ENCODE measurements around the gene NRF1. TPM values are rescaled to one million over a fixed set of nuclear protein-coding genes. Genes with fewer than 3 reads are reported as not detected.

The NRF1 gene
- total RNA-seq, 1 experiment from 2014 or later: 14.0 TPM

GRCh38 chr7:129723679-129724078 lies 112.2 kb downstream of the NRF1 start:
- ATAC-seq (no peak), DNase-seq (ENCODE audit: low read depth, low spot score) (no peak)
- intact Hi-C loops (cut with micrococcal nuclease; ENCODE audit: unreplicated experiment): no loop called here
- Histone ChIP-seq H3K27ac (ENCODE audit: low read length) (no peak overlapping the region), H3K4me3 (ENCODE audit: low read depth in 2 of 2, low read length in 2 of 2) (no peak overlapping the region), H3K9me3 (ENCODE audit: control insufficient read depth, insufficient read depth, low read depth, low read length) (no peaks in the 10 kb centered on the region), H3K4me1 (ENCODE audit: control insufficient read depth, insufficient read depth, low read length) (no peaks in the 10 kb centered on the region), H3K36me3 (ENCODE audit: control insufficient read depth, insufficient read depth, low read length) (no peaks in the 10 kb centered on the region), H3K27me3 (ENCODE audit: control insufficient read depth, insufficient read depth, low read length) (no peaks in the 10 kb centered on the region)
- TF ChIP-seq SIN3A (IDR thresholded peaks at IDR 0.05; ENCODE audit: borderline replicate concordance, insufficient read depth, low read depth, low read length): no peak
- no peak for TF ChIP-seq TCF7L2 (IDR thresholded peaks at IDR 0.05; ENCODE audit: low read depth, low read length)
- TF ChIP-seq POLR2AphosphoS5 (IDR thresholded peaks at IDR 0.05; ENCODE audit: low read depth, low read length): no peak
- TF ChIP-seq REST (IDR thresholded peaks at IDR 0.05; ENCODE audit: insufficient read depth in 1 of 2, low read depth in 2 of 2, low read length in 1 of 2): no peak
- no peak for TF ChIP-seq CTCF (IDR thresholded peaks at IDR 0.05)
- ChIA-PET POLR2A (no interaction called here), CTCF (no interaction called here)
- in situ Hi-C loops (cut with HindIII; ENCODE audit: low pct_unique_long_range_greater_than_20kb, low sequenced_read_pairs): no loop called here
- no TSS peak for BruUV-seq (replicated peaks)

GRCh38 chr7:129724796-129725195 lies 113.3 kb downstream of the NRF1 start:
- Histone ChIP-seq H3K4me1 (ENCODE audit: control insufficient read depth, insufficient read depth, low read length) (no peaks in the 10 kb centered on the region), H3K9me3 (ENCODE audit: control insufficient read depth, insufficient read depth, low read depth, low read length) (no peaks in the 10 kb centered on the region), H3K27ac (ENCODE audit: low read length) (no peak overlapping the region), H3K36me3 (ENCODE audit: control insufficient read depth, insufficient read depth, low read length) (no peaks in the 10 kb centered on the region), H3K4me3 (ENCODE audit: low read depth in 2 of 2, low read length in 2 of 2) (no peak overlapping the region), H3K27me3 (ENCODE audit: control insufficient read depth, insufficient read depth, low read length) (no peaks in the 10 kb centered on the region)
- in situ Hi-C loops (cut with HindIII; ENCODE audit: low pct_unique_long_range_greater_than_20kb, low sequenced_read_pairs): no loop called here
- ChIA-PET POLR2A (no interaction called here), CTCF (no interaction called here)
- no TSS peak for BruUV-seq (replicated peaks)
- DNase-seq (ENCODE audit: low read depth, low spot score) (no peak), ATAC-seq (no peak)
- intact Hi-C loops (cut with micrococcal nuclease; ENCODE audit: unreplicated experiment): no loop called here
- TF ChIP-seq TCF7L2 (IDR thresholded peaks at IDR 0.05; ENCODE audit: low read depth, low read length): no peak
- no peak for TF ChIP-seq CTCF (IDR thresholded peaks at IDR 0.05)
- no peak for TF ChIP-seq REST (IDR thresholded peaks at IDR 0.05; ENCODE audit: insufficient read depth in 1 of 2, low read depth in 2 of 2, low read length in 1 of 2)
- no peak for TF ChIP-seq SIN3A (IDR thresholded peaks at IDR 0.05; ENCODE audit: borderline replicate concordance, insufficient read depth, low read depth, low read length)
- no peak for TF ChIP-seq POLR2AphosphoS5 (IDR thresholded peaks at IDR 0.05; ENCODE audit: low read depth, low read length)
